Measurements from ENCODE around the gene TMX4.

DNA sequence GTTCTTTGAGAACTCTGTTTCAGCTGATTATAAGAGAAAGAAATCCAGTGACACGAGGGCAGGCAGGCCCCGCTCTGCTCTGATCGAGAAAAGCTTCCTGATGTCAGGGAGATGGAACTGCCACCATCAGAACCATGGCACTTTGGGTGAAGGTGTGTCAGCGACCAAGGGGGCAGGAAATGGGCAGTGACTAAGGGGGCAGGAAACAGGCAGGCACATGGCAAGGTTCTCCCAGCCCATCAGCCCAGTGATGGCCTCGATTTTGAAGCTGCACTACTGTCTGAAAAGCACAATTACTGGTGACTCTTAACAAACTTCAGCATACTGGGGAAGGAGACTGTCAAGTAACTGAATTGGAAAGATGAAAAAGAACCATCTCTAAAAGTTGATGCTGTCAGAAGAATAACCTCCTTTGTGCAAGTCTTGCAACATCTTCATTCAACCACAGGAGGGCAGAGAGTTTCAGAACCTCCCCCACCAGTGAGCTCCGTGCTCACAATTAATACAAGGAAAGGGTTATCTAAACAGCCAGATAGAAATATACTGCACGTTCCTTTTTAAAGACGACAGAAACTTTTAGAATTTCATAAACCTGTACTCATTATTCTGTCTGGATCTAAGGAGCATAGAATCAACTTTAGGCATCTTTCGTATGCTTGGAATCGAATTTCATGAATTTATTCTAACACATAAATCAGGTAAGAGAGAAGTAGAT is 39.1 kb downstream of the TMX4 start:
- TF ChIP-seq, protein P1, sequence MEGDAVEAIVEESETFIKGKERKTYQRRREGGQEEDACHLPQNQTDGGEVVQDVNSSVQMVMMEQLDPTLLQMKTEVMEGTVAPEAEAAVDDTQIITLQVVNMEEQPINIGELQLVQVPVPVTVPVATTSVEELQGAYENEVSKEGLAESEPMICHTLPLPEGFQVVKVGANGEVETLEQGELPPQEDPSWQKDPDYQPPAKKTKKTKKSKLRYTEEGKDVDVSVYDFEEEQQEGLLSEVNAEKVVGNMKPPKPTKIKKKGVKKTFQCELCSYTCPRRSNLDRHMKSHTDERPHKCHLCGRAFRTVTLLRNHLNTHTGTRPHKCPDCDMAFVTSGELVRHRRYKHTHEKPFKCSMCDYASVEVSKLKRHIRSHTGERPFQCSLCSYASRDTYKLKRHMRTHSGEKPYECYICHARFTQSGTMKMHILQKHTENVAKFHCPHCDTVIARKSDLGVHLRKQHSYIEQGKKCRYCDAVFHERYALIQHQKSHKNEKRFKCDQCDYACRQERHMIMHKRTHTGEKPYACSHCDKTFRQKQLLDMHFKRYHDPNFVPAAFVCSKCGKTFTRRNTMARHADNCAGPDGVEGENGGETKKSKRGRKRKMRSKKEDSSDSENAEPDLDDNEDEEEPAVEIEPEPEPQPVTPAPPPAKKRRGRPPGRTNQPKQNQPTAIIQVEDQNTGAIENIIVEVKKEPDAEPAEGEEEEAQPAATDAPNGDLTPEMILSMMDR (optimal IDR thresholded peaks at IDR 0.05 in 1 of 3, IDR thresholded peaks at IDR 0.05 in 1 of 3, conservative IDR thresholded peaks at IDR 0.05 in 1 of 3; ENCODE audit: extremely low read depth in 1 of 3, insufficient read depth in 2 of 3, low read length in 3 of 3), result peak; percentile 32 to 37 (median 36)
- TF ChIP-seq EZH2 (IDR thresholded peaks at IDR 0.05; ENCODE audit: low read length), result no peak

All from keratinocyte (primary cell).